HG02885 (cell line): ENCODE measurements around the gene THAP8.
A peak's percentile ranks its signal among the peaks of the same experiment; 100 is the strongest.
"Not testable (repeated sequence)": the region's sequence is repeated elsewhere in the genome, so short reads cannot be mapped to it uniquely, and the experiment has no call there.

Experiments
- ATAC-seq: cut with Tn5 transposase; IDR thresholded peaks from one replicate; pipeline ENCODE4 v1.9.1; 2021; ENCODE audit warnings: mild to moderate bottlenecking; ENCODE audit not compliant: unreplicated experiment, poor library complexity

The THAP8 gene

DNA sequence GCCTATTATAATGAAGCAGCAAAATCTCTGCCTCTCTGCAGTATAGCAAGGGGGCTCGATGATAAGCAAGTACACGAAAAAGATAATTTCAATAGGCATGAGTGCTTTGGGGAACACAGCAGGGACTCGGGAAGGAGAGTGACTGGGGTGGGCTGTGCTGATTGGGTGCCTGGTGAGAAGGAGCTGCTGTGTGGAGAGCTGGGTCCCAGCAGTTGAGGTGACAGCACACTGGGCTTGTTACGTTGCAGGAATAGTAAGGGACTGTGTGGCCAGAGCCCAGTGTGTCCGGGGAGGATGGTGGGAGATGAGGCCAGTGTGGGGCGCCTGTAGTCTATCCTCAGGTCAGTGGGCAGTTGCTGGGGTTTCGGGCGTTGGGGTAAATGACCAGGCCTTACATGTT is 18.0 kb upstream of the THAP8 start:
- no peak for ATAC-seq

DNA sequence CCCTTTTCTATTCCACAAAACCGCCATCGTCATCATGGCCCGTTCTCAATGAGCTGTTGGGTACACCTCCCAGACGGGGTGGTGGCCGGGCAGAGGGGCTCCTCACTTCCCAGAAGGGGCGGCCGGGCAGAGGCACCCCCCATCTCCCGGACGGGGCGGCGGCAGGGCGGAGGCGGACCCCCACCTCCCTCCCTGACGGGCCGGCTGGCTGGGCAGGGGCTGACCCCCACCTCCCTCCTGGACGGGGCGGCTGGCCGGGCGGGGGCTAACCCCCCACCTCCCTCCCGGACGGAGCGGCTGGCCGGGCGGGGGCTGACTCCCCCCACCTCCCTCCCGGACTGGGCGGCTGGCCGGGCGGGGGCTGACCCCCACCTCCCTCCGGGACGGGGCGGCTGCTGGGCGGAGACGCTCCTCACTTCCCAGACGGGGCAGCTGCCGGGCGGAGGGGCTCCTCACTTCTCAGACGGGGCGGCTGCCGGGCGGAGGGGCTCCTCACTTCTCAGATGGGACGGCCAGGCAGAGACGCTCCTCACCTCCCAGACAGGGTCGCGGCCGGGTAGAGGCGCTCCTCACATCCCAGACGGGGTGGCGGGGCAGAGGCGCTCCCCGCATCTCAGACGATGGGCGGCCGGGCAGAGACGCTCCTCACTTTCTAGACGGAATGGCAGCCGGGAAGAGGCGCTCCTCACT is 14.9 kb upstream of the THAP8 start:
- ATAC-seq, result not testable (repeated sequence)

DNA sequence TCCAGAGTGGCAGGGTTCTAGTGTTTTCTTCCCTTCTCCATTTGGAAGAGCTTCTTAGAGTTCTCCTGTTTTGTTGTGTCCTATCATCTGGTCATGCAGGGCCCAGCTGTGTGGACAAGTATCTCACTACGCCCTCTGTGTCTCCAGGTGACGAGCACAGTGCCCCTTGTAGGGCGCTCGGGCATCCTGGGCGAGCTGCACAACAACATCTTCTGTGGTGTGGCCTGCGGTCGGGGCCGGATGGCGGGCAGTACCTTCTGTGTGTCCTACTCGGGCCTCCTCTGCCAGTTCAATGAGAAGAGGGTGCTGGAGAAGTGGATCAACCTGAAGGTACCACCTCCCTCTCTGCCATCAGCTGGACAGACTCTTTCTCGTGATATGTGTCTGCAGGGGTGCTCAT is 13.6 kb upstream of the THAP8 start:
- no peak for ATAC-seq

DNA sequence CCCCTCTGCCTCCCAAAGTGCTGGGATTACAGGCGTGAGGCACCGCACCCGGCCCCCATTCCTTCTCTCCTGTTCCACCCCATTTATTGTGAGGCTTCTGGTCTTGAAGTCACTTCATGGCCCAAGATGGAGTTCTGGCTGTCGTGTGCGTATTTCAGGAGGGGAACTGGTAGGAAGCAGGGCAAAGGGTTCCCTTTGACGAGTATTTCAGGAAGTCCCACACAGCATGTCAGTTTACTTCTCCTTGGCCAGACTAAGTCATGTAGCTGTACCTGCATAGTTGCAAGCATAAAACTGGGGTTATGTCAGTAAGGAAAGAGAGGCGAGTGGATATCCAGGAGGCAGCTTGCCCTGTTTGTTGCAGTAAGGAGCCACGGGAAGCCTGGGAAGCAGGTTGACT is 10.7 kb upstream of the THAP8 start:
- no peak for ATAC-seq

DNA sequence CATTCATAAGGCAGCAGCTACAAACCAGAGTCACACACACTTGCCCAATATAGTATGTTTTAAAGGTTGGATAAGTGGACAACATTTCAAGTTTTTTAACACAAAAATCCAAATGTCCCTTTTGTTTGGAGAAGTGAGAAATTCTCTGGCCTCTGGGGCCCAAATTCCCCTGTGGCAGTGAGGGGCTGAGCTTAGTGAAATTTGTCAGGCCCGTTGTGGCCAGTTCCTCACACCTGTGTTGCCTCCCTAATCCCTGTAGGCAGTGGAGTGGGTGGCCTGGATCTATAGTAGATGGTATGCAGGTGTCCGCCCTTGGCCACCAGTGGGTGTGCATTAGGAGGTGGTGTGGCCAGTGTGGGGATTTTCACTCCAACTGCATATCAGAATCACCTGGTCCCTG is 7.3 kb upstream of the THAP8 start:
- ATAC-seq, result no peak

DNA sequence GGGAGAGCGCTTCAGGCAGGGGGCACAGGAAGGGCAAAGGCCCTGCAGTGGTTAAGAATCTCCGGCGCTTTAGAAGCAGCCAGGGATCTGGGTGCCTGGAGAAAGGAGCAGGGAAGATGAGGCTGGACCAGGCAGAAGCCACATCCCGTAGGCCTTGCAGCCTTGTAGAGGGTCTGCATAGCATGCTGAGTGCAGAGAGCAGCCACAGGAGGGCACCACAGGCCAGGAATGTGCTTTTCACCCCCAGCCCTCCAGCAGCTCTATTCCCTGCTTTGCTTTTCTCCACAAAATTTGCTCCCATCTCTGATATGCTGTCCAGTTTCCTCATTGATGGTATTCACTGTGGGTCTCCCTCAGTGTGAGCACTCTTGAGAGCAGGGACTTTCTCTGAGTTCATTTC is 6.3 kb upstream of the THAP8 start:
- ATAC-seq, result no peak

DNA sequence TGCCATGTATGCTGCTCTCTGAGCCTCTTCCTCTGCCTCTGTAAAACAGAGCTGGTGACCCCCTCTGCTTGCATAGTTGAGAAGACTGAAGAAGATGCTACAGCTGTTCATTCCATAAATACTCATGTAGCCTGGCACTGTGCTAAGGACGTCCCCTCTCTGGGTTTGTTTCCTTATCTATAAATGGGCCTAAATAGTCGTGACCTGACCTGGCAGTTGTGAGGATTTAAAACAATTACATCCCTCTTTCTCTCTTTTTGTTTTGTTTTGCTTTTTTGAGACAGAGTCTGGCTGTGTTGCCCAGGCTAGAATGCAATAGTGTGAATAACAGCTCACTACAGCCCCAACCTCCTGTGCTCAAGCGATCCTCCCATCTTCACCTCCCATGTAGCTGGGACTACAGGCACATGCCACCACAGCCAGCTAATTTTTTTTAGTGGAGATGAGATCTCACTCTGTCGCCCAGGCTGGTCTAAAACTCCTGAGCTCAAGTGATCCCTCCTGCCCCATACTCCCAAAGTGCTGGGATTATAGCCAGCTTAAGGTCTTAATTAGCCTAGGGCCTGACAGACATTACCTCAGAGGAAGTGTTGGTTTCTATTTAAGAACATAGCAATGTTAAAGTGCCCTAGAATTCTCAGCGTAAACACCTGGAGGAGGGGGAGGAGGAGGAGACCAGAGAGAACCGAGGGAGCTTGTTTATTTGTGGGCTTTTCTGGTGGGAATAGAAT is 5.3 kb upstream of the THAP8 start:
- no peak for ATAC-seq

DNA sequence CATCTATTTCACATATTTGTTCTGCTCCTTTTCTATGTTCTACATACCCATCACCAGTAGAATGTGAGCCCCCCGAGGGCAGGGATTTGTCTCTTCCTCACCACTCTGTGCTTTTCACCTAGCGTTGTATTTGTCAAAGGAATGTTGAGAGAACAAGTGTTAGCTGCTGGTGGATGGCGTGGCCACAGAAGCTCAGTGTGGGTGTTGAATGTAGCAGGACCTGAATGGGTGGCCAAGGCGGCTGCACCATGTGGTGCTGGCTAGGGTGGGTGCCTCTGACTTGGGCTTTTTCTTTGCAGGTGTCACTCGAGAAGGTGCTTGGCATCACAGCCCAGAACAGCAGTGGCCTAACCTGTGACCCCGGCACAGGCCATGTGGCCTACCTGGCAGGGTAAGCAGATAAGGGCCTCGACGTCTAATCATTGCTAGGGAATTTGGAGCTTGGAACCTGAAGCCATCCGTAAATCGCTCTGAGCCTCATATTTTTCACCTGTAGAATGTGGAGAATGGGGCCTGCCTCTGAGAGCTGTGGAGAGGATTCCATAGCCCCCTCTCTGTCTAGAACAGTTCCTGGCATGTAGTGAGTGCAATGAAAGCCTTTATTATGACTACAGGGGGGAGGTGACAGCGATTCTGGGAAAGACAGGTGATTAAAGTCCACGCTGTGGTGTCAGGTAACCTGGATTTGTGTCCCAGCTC is 4.5 kb upstream of the THAP8 start:
- no peak for ATAC-seq

DNA sequence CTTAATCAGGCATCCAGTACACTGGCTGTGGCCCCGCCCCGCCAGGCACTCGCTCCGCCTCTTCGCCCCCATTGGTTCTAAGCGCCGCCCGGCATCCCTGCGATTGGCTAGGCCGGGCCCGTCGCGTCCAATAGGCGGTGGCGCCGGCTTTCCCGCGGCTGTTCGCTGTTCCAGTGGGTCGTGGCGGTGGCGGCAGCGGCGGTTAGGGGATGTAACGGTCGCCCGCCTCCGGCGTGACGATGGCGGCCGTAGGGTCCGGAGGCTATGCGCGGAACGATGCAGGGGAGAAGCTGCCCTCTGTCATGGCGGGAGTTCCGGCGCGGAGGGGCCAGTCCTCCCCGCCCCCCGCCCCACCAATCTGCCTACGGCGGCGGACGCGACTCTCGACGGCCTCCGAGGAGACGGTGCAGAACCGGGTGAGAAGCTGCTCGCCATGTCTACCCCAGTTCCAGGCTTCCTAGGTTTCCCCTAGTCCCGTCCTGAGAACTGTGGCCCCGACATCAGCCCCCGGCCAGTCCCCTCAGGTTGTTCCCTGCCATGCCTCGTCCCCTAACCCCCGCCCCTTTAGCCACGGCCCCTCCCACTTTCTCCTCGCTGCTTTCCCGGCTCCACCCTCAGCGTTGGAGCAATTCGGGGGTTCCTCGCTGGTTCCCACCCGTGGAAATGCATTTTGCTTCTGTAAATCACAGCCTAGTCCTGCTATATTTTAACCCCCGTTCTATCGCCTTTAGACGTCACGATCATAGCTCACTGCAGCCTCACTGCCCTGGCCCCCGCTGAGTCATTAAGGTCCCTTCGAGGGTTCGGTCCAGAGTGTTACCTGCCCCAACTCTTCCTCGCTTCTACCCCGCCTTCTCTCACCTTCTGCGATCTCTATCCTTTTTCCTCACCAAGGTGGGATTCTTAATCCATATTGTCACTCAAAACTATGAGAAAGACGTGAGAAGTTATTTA is 925 bp upstream of the THAP8 start, which contains the start of gene WDR62:
TSS of gene WDR62 (plus strand) at position 165 of the 954 bp plus-strand sequence. CDS start at position 240, 75 bp downstream.
- ATAC-seq, result peak; percentile 78

DNA sequence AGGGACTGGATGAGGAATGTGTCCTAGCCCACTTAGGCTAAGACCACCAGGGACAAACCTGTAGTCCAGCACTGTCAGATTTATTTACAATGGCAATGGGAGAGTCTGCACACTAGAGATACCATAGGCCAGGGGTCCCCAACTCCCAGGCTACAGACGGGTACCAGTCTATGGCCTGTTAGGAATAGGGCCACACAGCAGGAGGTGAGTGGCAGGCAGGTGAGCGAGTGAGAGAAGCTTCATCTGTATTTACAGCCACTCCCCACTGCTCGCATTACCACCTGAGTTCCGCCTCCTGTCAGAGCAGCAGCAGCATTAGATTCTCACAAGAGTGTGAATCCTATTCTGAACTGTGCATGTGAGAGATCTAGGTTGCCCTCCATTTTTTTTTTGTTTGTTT is 2.4 kb downstream of the THAP8 start:
- no peak for ATAC-seq

DNA sequence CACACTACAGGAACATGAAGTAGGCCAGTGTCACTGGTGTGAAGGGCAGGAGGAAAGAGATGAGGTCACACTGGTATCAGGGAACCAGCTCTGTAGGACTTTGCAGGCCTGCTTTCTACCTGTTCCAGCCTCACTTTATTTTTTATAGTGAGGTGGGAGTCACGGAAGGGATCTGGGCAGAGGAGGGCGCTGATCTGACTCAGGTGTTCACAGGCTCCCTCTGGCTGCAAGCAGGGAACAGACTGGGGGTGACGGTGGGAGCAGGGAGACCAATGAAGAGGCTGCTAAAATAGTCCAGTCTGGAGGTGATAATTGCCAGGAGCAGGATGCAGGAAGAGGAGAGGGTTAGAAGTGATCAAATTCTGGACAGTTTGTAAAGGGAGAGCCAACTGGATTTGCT is 2.8 kb downstream of the THAP8 start:
- no peak for ATAC-seq

DNA sequence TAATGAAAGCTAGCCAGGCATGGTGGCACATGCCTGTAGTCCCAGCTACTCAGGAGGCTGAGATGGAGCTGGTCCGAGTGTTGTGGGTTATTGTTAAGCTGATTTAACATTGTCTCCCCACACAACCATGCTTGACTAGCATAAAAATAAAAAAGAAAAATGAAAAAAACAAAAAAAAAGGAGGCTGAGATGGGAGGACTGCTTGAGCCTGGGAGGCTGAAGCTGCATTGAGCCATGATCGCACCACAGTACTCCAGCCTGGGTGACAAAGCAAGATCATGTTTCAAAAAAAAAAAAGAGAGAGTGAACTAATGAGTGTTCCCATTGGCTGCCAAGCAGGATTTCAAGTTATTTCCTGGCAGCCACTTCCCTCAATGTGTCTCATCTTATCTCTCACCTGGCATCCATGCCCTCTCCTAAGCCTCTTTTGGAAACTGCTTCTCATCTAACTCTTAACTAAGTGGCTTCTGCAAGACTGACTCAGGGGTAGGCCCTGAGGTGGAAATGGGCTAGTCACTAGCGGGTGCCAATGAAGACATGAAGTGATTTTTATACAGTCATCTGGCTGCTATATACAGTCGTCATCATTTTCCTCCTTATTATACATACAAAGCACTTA is 4.9 kb downstream of the THAP8 start:
- no peak for ATAC-seq

DNA sequence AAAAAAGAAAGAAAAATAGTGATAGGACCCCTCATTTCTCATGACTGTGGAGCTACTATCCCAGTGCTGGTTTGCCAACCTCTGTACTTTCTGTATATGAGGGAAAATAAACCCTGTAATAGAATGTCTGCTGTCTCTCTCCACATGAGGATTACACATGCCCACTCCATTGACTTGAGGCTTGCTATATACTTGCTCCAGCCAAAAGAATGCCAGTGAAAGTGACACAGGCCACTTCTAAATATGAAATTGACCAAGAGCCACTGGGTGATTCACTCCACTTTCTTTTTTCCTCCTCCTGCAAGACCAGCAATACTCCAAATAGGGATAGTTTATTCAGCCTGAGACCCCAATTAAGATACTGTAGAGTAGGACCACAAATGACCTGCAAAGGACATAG is 6.2 kb downstream of the THAP8 start:
- no peak for ATAC-seq

DNA sequence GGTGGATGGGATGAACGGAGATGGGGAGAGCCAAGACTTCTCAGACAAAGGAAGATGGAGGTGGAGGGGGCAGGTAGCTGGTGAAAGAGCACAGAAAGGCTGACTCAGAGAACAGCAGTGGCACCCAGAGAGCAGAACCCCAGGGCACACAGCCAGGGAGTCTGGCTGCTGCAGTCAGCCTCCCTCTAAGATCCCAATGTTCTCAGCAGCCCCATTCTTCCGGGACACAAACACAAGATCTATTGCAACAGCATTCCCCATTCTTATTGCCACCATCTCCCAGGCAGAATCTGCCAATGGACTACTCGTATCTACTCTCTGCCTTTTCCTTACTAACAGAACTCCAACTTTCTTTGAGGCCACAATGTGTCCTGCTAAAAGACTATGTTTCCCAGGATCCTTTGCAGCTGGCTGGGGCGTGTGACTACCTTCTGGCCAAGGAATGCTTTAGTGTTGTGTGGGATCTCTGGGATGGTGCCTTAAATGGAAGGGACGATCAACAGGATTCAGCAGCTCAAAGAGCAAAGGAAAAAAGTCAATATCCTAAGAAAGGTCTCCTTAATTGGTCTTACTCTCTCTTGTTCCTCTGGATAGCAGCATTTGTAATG is 7.5 kb downstream of the THAP8 start:
- ATAC-seq, result no peak

DNA sequence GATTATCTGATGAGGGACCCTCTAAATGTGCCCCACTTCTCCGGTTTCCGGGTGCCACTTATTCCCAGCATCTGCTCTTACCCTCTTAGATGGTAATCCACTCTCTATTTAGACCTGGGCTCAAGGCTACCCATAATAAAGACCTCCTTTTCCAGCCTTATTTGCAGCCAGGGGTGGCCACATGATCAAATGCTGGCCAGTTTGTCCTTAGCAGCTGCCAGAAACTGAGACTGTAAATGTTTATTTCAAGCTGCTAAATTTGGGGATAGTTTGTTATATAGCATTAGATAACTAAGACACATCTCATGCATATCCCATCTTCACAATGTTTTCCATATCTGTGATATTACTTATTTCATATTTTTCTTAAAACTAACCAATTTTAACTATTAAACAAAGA is 10.1 kb downstream of the THAP8 start:
- ATAC-seq, result no peak

DNA sequence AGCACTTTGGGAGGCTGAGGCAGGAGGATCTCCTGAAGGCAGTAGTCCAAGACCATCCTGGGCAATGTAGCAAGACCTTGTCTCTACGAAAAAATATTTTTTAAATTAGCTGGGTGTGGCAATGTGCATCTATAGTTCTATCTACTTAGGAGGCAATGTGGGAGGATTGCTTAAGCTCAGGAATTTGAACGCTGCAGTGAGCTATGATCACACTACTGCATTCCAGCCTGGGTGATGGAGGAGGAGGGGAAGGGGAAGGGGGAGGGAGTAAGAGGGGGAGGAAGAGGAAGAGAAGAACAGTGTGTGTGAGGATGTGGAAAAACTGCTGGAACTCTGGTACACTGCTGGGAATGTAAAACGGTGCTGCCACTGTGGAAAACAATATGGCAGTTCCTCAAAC is 12.3 kb downstream of the THAP8 start:
- ATAC-seq, result no peak

DNA sequence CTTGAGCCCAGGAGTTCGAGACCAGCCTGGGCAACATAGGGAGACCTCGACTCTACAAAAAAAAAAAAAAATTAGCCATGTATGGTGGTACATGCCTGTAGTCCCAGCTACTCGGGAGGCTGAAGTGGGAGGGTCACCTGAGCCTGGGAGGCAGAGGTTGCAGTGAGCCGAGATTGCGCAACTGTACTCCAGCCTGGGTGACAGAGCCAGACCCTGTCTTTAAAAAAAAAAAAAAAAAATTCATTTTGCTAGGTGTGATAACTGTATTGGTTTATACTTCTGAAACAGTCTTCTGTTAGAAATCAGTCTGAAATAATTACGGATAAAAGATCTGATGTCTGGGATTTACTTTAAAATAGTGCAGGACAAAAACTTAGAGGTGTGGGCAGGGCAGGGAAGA is 13.0 kb downstream of the THAP8 start:
- ATAC-seq, result not testable (repeated sequence)

DNA sequence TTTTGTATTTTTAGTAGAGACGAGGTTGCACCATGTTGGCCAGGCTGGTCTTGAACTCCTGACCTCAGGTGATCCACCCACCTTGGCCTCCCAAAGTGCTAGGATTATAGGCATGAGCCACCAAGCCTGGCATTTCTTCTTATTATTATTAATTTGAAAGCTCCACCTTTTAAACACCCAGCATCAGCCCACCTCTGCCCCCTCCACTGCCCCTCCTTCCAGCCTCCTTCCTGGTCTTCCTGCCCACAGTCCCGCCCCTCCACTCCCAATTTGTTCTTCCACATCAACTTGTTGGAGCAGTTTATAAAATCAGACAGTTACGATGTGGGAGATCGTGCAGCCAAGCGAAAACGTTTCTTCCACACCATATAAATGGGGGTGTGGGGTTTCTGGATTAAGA is 13.6 kb downstream of the THAP8 start:
- ATAC-seq, result no peak

DNA sequence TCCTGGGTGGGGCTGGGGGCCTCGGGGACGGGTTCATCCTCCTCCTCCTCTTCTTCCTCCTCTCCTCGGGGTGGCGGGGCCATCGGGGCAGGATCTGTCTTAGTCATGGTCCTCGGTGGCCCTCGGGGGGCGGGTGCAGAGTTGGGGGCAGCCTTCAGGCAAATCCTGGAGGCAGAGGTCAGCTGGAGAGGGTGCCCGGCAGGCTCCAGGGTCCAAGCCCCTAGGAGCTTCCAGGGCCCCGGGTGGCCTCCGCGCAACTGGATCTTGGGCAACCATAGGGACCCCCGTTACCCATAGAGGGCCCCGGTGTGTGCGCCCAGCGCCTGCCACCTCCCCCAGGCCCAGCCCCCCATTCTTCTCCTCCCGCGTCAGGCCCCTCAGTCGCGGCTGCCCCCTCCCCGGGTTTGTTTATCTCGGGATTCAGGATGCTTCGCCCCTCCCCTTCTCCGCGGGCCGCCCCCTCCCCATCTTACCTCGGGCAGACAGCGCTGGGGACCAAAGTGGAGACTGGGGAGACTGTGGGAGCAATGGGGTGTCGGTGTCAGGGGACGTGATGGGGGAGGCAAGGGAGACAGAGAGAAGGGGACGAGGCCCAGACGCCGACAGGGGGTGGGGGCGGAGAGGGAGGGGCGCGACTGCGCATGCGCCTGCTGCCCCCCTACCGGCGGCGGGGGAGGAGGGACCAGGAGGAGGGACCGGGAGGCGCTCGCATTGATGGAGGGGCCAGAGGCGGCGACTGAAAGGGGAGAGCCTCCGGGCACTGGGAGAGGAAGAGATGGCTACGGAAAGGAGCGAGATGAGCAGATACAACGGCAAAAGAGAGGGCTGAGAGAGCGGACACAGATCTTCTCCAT is 21.6 kb downstream of the THAP8 start, which contains the start of gene CLIP3:
TSS of gene CLIP3 (minus strand) at position 623 of the 854 bp plus-strand sequence. CDS start at position 107, 516 bp downstream.
- no peak for ATAC-seq
